ENCODE results near the gene GPR101.

GPR101 gene

GRCh38 chrX:137033774-137034507, at the start of gene GPR101:
TSS of gene GPR101 (minus strand) at chrX:137033995. CDS start at chrX:137031674, 2,321 bp downstream.
- no peak for DNase-seq (ENCODE audit: low spot score)

- DNase-seq (ENCODE audit: low spot score) = no peak
These were observed 47.4 kb upstream of the GPR101 start for GRCh38 chrX:137081239-137081638.

- no peak for DNase-seq (ENCODE audit: low spot score)
These were observed 38.6 kb upstream of the GPR101 start for GRCh38 chrX:137072396-137072795.

DNA sequence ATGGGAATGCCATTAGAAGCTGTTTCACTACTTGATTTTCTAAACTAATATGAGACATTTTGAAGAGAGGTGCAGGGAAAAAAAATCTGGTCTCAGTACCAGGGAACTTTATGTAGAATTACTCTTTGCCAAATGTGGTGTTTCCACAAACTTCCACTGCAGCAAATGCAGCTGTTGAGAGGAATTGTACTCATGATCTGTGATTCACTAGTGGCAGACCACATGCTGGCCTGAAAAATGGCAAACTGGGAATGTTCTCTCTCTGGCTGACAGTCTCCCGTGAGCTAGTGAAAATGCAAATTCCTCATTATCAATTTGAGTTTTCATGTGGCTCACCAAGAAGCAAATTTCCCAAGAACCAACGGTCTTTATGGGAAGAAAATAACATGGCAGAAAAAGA, 37.8 kb upstream of the GPR101 start:
- DNase-seq (ENCODE audit: low spot score) = no peak

- no peak for DNase-seq (ENCODE audit: low spot score)
These were observed 33.4 kb upstream of the GPR101 start for GRCh38 chrX:137067147-137067546.

DNA sequence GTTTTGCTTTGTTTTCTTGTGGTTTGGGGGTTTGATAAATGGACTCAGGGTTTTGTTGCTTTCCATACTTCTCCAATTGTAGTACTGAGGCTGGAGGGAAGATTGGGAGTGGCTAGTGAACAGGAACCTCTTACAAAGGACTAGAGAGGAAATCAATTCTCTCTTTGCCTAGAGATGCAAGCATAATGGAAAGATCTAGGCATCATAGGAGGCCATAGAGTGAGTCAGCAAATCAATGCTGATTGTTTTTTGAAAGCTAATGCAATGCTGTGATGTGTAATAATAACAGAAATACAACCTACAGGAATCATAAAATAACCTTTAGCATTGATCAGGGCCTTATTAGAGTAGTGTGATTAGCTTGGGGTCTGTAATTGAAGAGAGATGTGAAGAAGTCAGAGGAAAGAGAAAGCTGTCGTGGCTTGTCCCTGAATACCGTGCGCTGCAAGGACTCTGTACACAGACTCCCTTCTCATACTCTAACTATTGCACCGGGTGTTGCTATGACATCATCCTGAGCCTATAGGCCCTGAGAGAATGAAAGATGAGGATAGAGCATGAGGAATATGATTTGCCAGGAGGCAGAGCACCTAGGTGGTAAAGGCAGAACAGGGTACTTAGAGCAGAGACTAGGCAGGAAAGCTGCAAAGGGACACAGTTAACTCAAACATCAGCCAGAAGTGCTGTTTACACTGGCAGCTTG, 29.3 kb upstream of the GPR101 start:
- no peak for DNase-seq (ENCODE audit: low spot score)

GRCh38 chrX:137058339-137059127, 24.7 kb upstream of the GPR101 start:
- DNase-seq (ENCODE audit: low spot score) = no peak

DNA sequence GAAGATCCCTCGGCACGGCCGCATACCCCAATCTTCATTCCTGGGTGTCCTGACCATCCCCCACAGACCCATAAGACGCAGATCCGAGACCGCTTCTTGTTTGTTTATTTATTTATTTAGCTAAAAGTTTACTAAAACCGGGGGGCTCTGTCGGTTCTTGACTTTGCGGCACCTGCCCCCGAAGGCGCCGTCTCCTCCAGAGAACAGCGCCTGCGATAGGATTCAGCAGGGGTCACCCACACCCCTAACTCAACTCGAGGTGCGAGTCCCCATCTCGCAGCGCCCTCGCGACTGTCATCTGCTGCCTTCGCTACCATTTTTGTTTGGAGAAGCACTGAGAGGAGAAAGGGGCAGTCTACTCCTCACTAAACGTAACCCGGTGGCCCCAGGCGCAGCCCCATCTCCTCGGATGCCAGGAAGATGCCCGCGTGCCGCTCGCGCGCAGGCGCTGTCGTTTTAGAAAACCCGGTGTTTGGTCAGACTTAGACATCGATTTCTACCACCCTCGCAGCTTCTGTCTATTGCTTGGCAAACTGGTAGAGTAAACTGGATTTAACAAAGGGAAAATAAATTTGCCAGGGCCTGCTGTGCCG, 18.9 kb upstream of the GPR101 start:
- no peak for DNase-seq (ENCODE audit: low spot score)

DNA sequence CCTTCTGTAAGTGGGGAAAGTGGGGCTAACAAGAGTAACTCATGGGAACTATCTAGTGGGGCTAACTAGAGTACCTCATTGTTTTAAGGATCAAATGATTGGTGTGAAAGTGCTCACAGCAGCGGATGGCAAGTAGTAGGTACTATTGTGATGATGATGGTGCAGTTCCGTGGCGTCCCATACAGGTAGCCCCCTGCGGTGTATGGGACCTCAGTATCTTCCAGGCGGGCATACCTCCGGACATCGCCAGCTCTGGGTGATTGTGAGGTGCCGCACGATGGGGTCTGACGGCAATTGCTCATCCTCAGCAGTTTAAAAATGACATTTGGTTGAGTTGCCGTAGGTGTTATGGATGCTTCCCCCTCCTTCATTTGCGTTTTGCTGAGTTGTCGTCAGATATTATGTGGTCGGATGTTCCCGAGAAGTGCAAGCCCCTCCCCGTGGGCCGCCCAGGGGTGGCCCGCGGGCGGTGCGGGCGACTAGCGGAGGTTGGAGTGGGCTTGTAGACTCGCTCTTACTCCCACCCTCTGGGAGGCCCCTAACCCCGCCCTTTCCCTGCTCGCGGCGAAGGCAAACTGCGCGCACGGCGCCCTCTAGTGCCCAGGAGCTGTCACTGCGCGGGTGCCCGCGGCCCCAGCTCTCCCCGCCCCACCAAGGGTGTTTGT, 18.3 kb upstream of the GPR101 start:
- DNase-seq (ENCODE audit: low spot score) = peak; percentile 35

GRCh38 chrX:137044893-137045292, 11.1 kb upstream of the GPR101 start:
- DNase-seq (ENCODE audit: low spot score) = no peak

DNA sequence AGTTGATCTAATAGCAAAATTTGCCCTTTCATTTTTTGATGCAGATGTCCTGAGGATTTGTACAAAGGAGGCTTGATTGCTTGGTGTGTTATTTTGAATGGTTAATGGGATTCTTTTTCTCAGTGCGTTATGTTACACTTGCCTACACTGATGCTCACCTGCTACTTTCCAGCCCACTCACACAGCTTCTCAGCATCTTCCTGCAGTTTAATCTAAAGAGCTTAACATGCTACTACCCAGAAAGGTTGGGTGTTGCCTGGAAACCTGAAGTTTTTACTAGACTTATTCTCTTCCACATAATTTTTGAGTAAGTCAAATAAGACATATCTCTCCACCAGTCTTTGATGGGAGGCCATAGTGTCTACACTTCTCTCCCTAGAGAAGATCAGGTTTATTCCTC, 9.9 kb upstream of the GPR101 start:
- DNase-seq (ENCODE audit: low spot score) = no peak

DNA sequence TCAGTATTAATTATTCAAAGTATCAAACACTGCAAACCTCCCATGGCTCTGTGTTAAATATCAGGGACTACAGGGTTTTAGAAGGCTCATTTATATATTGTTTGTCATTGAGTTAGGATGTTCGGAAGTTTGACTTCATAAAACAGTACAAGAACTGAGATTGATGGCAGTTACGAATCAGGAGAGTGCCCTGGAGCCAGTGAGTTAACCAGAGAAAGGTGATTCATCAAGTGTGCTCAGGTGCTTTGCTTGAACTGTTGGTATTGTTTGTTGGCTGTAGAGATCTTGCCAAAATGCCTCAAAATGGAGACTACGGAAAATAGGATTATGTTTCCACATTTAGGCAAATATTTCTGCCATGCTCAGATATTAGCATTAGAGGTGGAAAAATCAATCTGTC, 7.5 kb upstream of the GPR101 start:
- no peak for DNase-seq (ENCODE audit: low spot score)

DNA sequence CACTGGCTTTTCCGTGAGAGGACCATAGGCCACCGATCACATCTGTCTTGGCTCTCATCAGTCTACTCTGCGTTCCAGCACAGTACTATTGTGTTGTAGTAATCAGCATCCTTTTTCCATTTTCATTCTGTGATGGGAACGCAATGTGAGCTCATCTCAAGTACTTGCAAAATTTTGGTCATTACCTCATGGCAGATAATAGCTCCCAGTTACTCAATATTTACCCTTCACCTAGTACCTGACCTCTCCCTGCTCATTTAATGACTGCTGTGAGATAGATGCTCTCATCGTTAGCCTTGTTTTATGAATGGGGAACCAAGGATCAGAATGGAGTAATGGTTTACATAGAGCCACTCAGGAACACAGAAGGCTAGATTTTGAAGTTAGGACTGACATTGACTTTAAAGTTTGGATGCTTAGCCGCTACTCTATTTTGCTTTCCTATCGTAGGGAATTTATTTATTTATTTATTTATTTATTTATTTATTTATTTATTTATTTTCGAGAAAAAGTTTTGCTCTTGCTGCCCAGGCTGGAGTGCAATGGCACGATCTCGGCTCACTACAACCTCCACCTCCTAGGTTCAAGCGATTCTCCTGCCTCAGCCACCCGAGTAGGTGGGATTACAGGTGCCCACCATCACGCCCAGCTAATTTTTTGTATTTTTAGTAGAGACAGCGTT, 6.5 kb upstream of the GPR101 start:
- no peak for DNase-seq (ENCODE audit: low spot score)

- DNase-seq (ENCODE audit: low spot score) = no peak
These were observed 695 bp upstream of the GPR101 start for GRCh38 chrX:137034508-137034872.

- DNase-seq (ENCODE audit: low spot score) = no peak
These were observed 688 bp downstream of the GPR101 start for GRCh38 chrX:137032841-137033773.

DNA sequence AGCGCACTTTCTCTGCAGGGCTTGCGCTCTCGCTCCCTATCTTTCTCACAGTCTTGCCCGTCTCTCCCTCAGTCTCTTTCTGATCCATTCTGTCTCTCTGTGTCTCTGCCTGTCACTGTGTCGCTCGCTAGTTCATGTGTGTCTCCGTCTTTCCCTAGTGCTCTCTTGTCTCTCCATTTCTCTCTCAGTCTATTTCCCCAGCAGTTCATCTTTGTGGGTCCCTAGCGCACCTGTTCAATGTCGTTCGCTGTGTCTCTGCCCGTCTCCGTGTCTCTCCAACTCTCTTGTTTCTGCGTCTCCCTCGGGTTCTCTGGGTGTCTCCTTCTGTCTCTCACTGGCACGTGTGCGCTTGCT, 1.5 kb downstream of the GPR101 start:
- no peak for DNase-seq (ENCODE audit: low spot score)

DNA sequence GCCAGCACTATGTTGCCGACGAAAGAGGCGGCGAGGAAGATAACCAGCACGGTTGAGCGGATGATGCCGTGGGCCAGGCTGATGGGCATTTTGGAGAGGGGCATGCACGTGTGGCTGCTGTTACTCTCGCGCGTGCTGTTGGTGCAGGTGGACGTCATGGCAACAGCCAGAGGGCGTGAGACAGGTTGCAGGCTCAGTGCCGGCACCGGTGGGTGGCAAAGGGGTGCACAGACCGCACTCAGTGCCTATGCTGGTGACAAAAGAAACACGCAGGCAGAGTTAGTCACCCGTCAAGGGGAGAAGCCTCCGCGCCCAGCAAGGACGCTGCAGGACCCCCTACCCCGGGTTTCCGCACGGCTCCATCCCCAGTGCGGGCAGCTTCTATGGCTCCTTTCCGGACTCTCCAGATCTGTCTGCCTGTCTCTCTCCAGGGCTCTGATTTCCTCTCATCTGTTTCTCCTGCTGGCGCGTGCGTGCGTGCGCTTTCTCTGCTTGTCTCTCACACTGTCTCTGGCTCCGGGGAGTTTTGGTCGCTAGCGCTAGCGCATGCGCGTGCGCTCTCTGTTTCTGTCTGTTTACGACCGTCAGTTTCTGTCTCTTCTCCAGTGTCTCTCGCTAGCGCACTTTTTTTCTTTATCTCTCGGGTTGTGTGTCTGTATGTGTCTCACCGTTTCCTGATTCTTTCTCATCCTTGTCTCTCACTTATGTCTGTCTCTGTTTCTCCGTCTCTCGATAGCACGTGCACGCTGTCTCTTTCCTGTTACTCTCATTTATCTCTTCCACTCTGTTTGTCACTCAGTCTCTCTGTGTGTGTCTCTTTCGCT, 2.1 kb downstream of the GPR101 start:
- no peak for DNase-seq (ENCODE audit: low spot score)

GRCh38 chrX:137031039-137031438, 2.8 kb downstream of the GPR101 start:
- no peak for DNase-seq (ENCODE audit: low spot score)

DNA sequence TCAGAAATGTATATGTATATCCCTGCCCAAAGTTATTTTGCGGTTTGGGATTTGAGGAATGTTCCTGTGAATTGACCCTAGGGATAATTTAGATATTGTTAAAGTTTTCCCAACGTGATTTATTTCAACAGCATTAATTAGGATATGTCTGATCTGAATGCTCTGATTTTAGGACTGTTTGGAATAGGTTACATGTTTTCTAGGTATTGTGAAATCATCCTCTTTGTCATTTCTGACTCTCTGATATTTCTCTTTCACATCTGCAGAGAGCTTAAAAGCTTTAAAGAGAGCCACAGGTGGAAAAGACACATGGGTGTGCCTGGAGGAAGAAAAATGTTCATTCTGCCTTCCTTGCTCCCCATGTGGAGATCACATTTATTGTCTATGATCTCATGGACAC, 5.1 kb downstream of the GPR101 start:
- DNase-seq (ENCODE audit: low spot score) = no peak

GRCh38 chrX:137025930-137026329, 7.9 kb downstream of the GPR101 start:
- DNase-seq (ENCODE audit: low spot score) = no peak
